Left ventricle myocardium superior (tissue), 1 donor: ENCODE data around the gene KLHL24. TPM values are rescaled to one million over a fixed set of nuclear protein-coding genes. Genes with fewer than 3 reads are reported as not detected.
"Not testable (repeated sequence)": the region's sequence is repeated elsewhere in the genome, so short reads cannot be mapped to it uniquely, and the experiment has no call there.

Source experiments
- ATAC-seq: fragments of 200-7000 bp; cut with Tn5 transposase; one replicate; pipeline ENCODE4 v1.9.1; 2020; ENCODE audit warnings: mild to moderate bottlenecking, moderate library complexity
- DNase-seq: peaks from one replicate; pipeline ENCODE4 v3.0.0-alpha.2; 2020
- intact Hi-C: fragments of 100-400 bp; cut with micrococcal nuclease; formaldehyde crosslinking; loops from one replicate; pipeline ENCODE4 v1.11.0; 2022
- long read RNA-seq: library from polyadenylated mRNA; unstranded; transcript quantifications from one replicate; pipeline ENCODE4 v2.0.0, GENCODE V29; 2021
- total RNA-seq: library from RNA; stranded (reverse); fragmentation: NEBNext Ultra II Directional; extraction: Animal tissue kit (Norgen Biotek cat#: 25700); gene quantifications from one replicate; pipeline ENCODE4 v1.2.1, GENCODE V29; 2021
- donor health status: DM: no; HTN: yes; CAD: no; lungs with severe emphysema.

KLHL24 gene
- 272 TPM for total RNA-seq
- long read RNA-seq, full-length matches to known transcripts, result 101 of 242 reads
- long read RNA-seq, partial matches to known transcripts, result 46 of 242 reads
- long read RNA-seq, other reads (novel, unspliced or antisense), result 95 of 242 reads

- ATAC-seq (peak; percentile 89), DNase-seq (peak; percentile 95)
- intact Hi-C loops, result no loop called here
Observed at GRCh38 chr3:183635431-183636220, at the start of gene KLHL24. Gene KLHL24 (plus strand): TSS chr3:183635623. CDS start chr3:183650357, 14,734 bp downstream.

- ATAC-seq, result no peak
- intact Hi-C loops, result no loop called here
Observed at GRCh38 chr3:183586477-183586876, 48.9 kb upstream of the KLHL24 start.

GRCh38 chr3:183587336-183587735 lies 48.1 kb upstream of the KLHL24 start:
- ATAC-seq (no peak), DNase-seq (no peak)
- intact Hi-C loops, result no loop called here

More at GRCh38 chr3:183586477-183586876, 48.9 kb upstream of the KLHL24 start:
- DNase-seq, result no peak

- intact Hi-C loops, result no loop called here
- DNase-seq (no peak), ATAC-seq (no peak)
Observed at GRCh38 chr3:183590442-183590841, 45.0 kb upstream of the KLHL24 start.

GRCh38 chr3:183591881-183592521 lies 43.4 kb upstream of the KLHL24 start:
- intact Hi-C loops, result no loop called here
- DNase-seq, result no peak
- ATAC-seq, result no peak

- ATAC-seq (no peak), DNase-seq (no peak)
- intact Hi-C loops, result no loop called here
Observed at GRCh38 chr3:183592821-183593220, 42.6 kb upstream of the KLHL24 start.

- DNase-seq (no peak), ATAC-seq (no peak)
- intact Hi-C loops, result no loop called here
Observed at GRCh38 chr3:183594636-183595035, 40.8 kb upstream of the KLHL24 start.

- DNase-seq, result no peak
- intact Hi-C loops, result no loop called here
- ATAC-seq, result no peak
Observed at GRCh38 chr3:183597959-183598358, 37.5 kb upstream of the KLHL24 start.

- intact Hi-C loops, DNase-seq, ATAC-seq: not testable (repeated sequence)
Observed at GRCh38 chr3:183611326-183611725, 24.1 kb upstream of the KLHL24 start.

GRCh38 chr3:183613366-183614285 lies 21.8 kb upstream of the KLHL24 start:
- ATAC-seq, result peak; percentile 54
- no peak for DNase-seq
- intact Hi-C loops, result no loop called here

GRCh38 chr3:183618542-183618941 lies 16.9 kb upstream of the KLHL24 start:
- intact Hi-C loops, result no loop called here

GRCh38 chr3:183619010-183619409 lies 16.4 kb upstream of the KLHL24 start:
- ATAC-seq, result no peak
- DNase-seq, result no peak
- intact Hi-C loops, result no loop called here

More at GRCh38 chr3:183618542-183618941, 16.9 kb upstream of the KLHL24 start:
- no peak for ATAC-seq
- DNase-seq, result no peak

- intact Hi-C loops, result no loop called here
- peak; percentile 61 for ATAC-seq
Observed at GRCh38 chr3:183619624-183620251, 15.7 kb upstream of the KLHL24 start.

GRCh38 chr3:183620252-183620628 lies 15.2 kb upstream of the KLHL24 start:
- intact Hi-C loops, result no loop called here
- no peak for ATAC-seq
- no peak for DNase-seq

More at GRCh38 chr3:183619624-183620251, 15.7 kb upstream of the KLHL24 start:
- DNase-seq, result no peak

- DNase-seq, ATAC-seq, intact Hi-C loops: not testable (repeated sequence)
Observed at GRCh38 chr3:183622473-183622872, 12.9 kb upstream of the KLHL24 start.

- ATAC-seq (peak; percentile 90), DNase-seq (peak; percentile 75)
- intact Hi-C loops, result no loop called here
Observed at GRCh38 chr3:183626877-183627594, 8.4 kb upstream of the KLHL24 start.

GRCh38 chr3:183629546-183630301 lies 5.7 kb upstream of the KLHL24 start:
- no peak for DNase-seq
- intact Hi-C loops, result no loop called here
- peak; percentile 67 for ATAC-seq
